ENCODE data around the gene PHACTR3.

The PHACTR3 gene

GRCh38 chr20:59575216-59575615 is 29.1 kb upstream of the PHACTR3 start:
- DNase-seq = no peak

GRCh38 chr20:59575653-59576052 is 28.7 kb upstream of the PHACTR3 start:
- no peak for DNase-seq

- DNase-seq = no peak
These were observed 28.0 kb upstream of the PHACTR3 start for GRCh38 chr20:59576216-59576953.

- DNase-seq = no peak
These were observed 27.1 kb upstream of the PHACTR3 start for GRCh38 chr20:59577037-59577808.

- DNase-seq = no peak
These were observed 26.4 kb upstream of the PHACTR3 start for GRCh38 chr20:59577809-59578435.

- no peak for DNase-seq
These were observed 25.6 kb upstream of the PHACTR3 start for GRCh38 chr20:59578436-59579403.

GRCh38 chr20:59579404-59580145 is 24.8 kb upstream of the PHACTR3 start:
- no peak for DNase-seq

GRCh38 chr20:59580146-59580946 is 24.0 kb upstream of the PHACTR3 start:
- DNase-seq = no peak

- DNase-seq = no peak
These were observed 23.3 kb upstream of the PHACTR3 start for GRCh38 chr20:59580991-59581401.

- no peak for DNase-seq
These were observed 22.2 kb upstream of the PHACTR3 start for GRCh38 chr20:59581993-59582679.

- no peak for DNase-seq
These were observed 20.7 kb upstream of the PHACTR3 start for GRCh38 chr20:59583428-59584277.

GRCh38 chr20:59584278-59584925 is 19.9 kb upstream of the PHACTR3 start:
- no peak for DNase-seq

GRCh38 chr20:59585714-59586409 is 18.5 kb upstream of the PHACTR3 start:
- DNase-seq = no peak

- no peak for DNase-seq
These were observed 17.7 kb upstream of the PHACTR3 start for GRCh38 chr20:59586613-59587012.

GRCh38 chr20:59587570-59587969 is 16.8 kb upstream of the PHACTR3 start:
- no peak for DNase-seq

GRCh38 chr20:59588236-59588855 is 16.0 kb upstream of the PHACTR3 start:
- no peak for DNase-seq

- no peak for DNase-seq
These were observed 15.2 kb upstream of the PHACTR3 start for GRCh38 chr20:59589086-59589684.
